ENCODE results near the gene BLOC1S2. TPM values are rescaled to one million over a fixed set of nuclear protein-coding genes. Genes with fewer than 3 reads are reported as not detected.

The BLOC1S2 gene
- total RNA-seq, 2 donors from 2014 or later, result 18.0 to 30.0 TPM

- no peak overlapping the region for H3K27ac ChIP-seq
- TF ChIP-seq CTCF (IDR thresholded peaks at IDR 0.05), result no peak
- H3K4me1 ChIP-seq, result no peaks in the 10 kb centered on the region
- no peak for DNase-seq (ENCODE audit: low spot score)
- no peaks in the 10 kb centered on the region for H3K36me3 ChIP-seq
- H3K4me3 ChIP-seq, result no peak overlapping the region
- no peaks in the 10 kb centered on the region for H3K27me3 ChIP-seq
- H3K9me3 ChIP-seq, result no peaks in the 10 kb centered on the region
These were observed 41.7 kb upstream of the BLOC1S2 start for GRCh38 chr10:100328198-100328597.

GRCh38 chr10:100327718-100328009, 41.2 kb upstream of the BLOC1S2 start:
- H3K4me1 ChIP-seq, result no peaks in the 10 kb centered on the region
- TF ChIP-seq CTCF (IDR thresholded peaks at IDR 0.05), result no peak
- H3K27ac ChIP-seq, result no peak overlapping the region
- H3K9me3 ChIP-seq, result no peaks in the 10 kb centered on the region
- no peak for DNase-seq (ENCODE audit: low spot score)
- H3K36me3 ChIP-seq, result no peaks in the 10 kb centered on the region
- H3K27me3 ChIP-seq, result no peaks in the 10 kb centered on the region
- no peak overlapping the region for H3K4me3 ChIP-seq

- TF ChIP-seq CTCF (IDR thresholded peaks at IDR 0.05), result no peak
- Histone ChIP-seq H3K4me1 (no peaks in the 10 kb centered on the region), H3K27me3 (no peaks in the 10 kb centered on the region), H3K27ac (no peak overlapping the region), H3K4me3 (no peak overlapping the region), H3K9me3 (no peaks in the 10 kb centered on the region), H3K36me3 (no peaks in the 10 kb centered on the region)
- no peak for DNase-seq (ENCODE audit: low spot score)
These were observed 40.7 kb upstream of the BLOC1S2 start for GRCh38 chr10:100327007-100327717.

GRCh38 chr10:100325158-100325557, 38.7 kb upstream of the BLOC1S2 start:
- TF ChIP-seq CTCF (IDR thresholded peaks at IDR 0.05), result no peak
- H3K4me1 ChIP-seq, result no peaks in the 10 kb centered on the region
- H3K36me3 ChIP-seq, result no peaks in the 10 kb centered on the region
- H3K27ac ChIP-seq, result no peak overlapping the region
- H3K27me3 ChIP-seq, result no peaks in the 10 kb centered on the region
- no peaks in the 10 kb centered on the region for H3K9me3 ChIP-seq
- H3K4me3 ChIP-seq, result no peak overlapping the region
- DNase-seq (ENCODE audit: low spot score), result no peak

- Histone ChIP-seq H3K27ac (no peak overlapping the region), H3K27me3 (no peaks in the 10 kb centered on the region), H3K4me1 (no peaks in the 10 kb centered on the region), H3K36me3 (no peaks in the 10 kb centered on the region), H3K9me3 (no peaks in the 10 kb centered on the region), H3K4me3 (no peak overlapping the region)
- no peak for TF ChIP-seq CTCF (IDR thresholded peaks at IDR 0.05)
- no peak for DNase-seq (ENCODE audit: low spot score)
These were observed 33.4 kb upstream of the BLOC1S2 start for GRCh38 chr10:100319707-100320402.
